HPDE6-E6E7 (cell line): ENCODE data around the gene RINL.

Experiments used
- DNase-seq: peaks from one replicate; pipeline ENCODE4 v3.0.0; 2011; ENCODE audit warnings: missing footprints; ENCODE audit errors: extremely low spot score

RINL gene

DNA sequence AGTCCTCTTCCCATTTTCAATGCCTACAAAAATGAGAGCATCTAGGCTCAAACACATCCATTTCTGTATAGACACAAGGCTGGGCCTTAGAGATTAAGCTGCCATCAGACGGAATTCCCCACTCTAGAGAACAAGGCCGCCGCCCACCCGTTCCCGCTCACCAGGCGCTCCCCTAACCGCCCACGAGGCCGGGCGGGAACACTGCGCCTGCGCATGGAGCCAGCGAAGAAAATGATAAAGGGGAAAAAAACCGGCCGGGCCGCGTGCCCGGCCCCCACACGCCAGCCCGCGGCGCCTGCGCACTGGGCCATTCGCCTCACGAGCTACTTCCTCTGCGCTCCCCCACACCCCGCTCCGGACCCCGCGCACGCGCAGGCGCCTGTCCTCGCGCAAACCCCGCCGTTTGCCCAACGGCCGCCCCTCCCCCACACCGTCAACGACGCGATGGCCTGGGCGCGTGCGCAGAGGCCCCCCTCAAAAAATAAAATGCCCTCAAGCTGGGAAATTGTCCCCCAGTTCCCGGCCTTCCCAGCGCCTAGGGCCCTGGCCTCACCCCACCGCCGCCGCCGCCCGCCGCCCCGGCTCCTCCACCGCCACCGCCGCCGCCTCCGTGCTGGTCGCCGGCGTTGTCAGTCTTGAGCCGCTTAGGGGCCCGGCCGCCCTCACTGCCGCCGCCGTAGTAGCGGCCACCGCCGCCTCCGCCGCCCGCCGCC is 28.8 kb downstream of the RINL start:
- peak; percentile 91 for DNase-seq

DNA sequence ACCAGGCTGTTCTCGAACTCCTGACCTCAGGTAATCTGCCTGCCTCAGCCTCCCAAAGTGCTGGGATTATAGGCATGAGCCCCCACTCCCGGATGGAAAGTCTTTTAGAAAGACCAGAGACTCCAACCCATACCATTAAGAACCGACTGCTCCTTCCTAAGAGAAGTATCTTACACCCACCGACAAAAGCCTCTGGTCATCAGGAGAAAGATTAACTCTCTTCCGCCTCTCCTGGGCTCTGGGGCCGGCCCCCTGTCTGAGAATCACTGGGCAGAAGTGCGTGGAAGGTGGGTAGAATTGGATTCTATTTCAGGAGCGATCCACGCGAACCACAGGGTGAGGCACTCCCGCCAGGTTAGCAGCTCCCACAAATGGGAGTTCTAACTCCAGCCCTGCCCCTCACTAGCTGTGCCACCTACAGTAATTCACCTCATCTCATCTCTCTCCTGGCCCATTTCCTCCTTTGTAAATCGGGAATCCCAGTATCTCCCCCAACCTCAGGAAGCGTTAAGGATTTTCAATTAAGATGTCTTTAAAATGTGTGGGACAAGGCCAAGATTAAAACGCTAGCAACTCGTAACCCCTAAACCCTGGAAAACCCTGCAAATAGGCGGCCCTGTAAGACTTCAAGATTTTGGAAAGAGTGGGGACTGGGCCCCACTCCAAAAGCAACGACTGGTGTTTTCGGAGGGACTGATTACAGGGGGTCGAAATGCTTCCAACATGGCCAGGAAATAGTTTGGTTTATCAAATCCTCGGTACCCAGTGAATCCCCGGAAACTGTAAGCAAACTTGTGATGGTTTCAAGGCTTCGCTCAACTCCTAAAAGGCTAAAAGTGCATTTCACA is 29.6 kb downstream of the RINL start:
- no peak for DNase-seq

DNA sequence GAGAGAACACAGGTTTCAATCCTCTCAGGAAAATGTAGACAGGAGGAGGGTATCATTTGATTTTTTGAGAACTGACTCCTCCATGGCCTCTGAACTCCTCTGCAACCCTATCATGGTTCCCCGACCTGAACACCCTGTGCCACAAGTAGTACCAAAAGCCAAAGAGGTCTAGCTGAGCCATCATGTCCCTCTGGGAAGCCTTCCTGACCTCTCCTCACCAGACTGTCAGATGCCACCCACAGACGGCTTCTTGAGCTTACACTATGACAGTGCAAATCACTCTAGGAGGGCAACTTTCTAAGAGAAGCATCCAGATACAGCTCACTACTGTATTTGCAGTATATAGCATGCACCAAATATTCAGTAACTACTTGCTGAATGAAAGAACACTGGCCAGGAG is 32.0 kb downstream of the RINL start:
- no peak for DNase-seq

DNA sequence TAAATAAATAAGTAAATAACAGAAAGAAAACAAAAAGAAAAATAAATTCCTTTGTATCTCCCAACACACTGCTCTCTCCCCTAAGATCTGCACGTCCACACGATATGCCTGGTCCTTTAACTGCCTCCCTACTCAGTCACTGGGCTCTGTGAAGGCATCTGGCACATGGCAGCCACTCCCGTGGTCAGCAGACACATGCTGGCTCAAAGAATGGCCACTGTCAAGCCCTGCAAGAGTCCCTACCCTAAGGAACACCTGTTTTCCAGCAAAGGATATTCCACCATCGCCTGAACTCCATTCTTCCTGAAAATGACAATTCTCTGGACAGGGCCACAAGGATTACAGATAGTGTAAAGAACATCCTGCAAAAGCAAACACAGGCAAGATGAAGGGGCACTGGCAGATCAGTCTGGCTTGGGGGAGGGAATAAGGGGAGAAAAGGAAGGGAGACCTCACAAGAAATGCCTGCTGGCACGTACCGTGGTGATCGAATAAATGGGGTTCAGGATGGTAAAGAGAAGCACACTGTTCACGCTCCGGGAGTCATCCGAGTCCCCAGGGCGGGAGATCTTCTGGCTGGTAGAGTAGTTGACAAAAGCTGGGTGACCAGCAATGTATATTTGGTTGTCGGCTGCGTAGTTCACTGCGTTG is 32.6 kb downstream of the RINL start:
- no peak for DNase-seq

DNA sequence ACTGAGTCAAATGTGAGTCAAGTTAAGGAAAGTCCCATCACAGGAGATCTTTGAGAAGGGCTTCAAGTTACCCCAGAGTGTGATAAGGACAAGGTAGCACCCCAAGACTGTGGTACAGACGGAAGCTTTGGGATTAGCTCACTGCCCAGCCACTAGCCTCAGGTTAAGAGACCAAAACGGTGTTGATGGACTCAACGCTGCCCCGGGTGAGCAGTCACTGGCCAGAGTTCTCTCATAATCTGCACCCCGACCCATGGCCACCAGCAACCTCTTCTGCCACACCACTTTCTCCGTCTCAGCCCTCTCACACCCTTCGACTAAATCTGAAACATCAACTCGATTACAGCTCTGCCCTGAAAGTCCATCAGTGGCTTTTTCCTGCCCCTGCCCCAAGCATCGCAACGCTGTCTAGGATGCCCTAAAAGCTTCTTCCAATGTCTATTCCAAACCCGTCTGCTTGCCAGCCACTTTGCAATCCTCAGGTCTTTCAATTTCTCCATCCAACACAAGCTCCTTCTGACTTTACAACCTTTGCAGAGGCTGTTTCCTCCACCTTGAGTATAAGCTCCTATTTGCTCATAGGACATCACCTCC is 33.9 kb downstream of the RINL start:
- DNase-seq = no peak

DNA sequence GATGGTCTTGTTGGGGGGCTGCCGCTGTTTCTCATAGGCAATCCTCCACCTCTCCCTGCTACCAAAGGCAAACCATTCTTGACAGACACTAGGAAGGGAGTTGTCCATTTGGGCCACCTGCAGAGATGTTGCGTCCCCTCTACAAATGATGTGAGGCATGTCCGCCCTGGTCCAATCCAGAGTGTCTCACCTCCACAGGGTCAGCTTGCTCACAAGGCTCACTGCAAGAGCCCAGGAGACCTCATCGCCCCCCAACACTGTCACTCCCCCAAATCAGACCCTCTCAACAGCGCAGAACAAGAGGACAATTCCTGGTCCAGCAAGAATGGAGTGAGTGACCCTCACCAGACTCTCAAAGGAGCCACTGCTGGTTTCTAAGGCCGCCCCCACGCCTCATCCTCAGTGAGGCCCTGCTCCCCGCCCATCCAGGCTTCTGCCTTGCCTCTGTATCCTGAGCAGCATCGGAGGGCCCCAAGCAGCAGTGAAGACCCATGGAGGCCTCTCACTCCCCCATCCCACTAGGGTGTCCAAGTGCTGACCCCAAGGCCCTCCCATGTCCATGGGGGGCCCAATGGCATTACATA is 34.8 kb downstream of the RINL start:
- DNase-seq = no peak

DNA sequence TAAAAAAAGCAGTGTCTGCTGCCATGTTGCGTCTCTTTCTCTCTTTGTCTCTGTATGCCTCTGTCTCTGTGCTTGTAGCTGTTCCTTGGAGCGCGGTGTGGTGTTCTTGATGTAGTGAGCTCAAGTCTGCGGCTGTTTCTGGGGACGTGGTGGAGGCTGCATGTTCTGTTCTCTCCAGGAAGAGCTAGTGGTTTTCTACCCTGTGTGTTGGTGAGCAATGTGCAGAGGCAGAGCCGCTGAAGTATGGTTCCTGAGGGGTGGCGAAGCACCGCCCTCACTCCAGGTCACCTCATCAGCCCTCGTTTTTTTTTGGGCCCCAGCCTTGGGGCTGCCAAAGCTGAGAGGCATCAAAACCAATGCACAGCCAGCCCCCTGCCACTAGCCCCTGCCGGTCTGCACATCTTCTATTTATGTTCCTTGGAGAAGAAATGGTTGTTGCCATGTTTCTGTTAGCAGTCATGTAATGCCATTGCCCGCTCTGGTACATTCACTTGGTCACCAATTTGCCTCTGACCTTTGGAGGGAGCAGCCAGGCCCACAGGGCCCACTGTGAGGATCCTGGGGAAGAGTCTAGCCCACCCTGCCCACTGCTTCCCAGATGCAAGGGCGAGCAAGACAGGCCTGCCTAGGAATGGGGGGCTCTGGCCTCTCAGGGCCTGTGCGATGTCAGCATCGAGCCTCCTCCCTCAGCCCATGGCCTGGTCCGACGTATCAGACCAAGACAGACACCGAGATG is 35.5 kb downstream of the RINL start:
- no peak for DNase-seq

DNA sequence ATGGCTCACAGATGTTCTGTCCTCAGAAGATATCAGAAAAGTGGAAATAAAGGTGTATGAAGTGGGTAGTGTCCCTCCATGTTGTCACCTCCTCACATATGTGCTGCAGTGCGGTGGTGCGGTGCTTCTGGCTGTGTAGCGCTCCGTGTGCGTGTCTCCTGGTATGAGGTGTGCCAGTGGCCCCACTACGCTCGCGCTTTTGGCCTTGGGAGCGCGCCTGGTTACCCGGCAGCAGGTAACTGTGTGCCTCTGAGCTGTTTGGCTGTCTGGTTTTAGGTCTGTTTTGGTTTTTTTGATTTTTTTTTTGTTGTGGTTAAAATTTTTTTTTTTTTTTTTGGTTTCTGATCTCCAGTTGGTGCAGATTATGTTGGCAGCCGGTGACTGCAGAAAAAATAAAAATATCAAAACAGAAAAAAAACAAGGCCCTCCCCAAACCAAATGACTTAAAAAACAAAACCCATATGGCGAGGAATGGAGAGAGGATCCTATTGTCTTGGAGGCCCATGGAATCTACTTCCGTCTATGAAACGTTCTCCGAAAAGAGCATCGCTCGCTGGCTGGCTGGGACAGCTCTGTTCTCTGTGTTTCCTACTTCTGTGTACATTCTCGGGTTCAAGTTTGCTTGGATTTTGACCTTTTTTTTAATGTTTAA is 36.2 kb downstream of the RINL start:
- no peak for DNase-seq

DNA sequence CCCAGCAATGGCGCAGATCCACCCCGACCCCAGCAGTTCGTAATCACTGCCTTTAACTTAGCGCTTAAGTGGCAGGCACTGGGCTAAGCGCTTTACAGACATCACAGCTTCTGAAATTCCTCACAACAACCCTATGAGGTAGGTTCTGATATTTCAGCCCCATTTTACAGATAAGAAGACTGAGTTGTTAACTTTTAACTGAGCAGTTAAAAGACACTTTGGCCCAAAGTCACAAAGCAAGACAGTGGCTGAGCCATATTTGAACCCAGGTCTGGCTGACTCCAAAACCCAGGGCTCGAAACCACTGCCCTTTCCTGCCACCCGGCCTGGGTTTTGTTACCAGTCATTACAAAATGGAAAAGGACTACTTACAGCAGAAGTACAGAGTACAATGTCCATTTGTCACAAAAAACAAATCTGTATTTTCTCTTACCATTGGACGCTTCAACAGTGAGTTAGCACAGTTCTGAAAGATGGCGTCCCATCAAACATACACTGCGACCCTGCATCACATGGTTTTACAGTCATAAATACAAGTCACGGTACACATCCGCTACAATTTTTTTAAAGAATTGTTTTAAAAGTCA is 36.8 kb downstream of the RINL start:
- no peak for DNase-seq

DNA sequence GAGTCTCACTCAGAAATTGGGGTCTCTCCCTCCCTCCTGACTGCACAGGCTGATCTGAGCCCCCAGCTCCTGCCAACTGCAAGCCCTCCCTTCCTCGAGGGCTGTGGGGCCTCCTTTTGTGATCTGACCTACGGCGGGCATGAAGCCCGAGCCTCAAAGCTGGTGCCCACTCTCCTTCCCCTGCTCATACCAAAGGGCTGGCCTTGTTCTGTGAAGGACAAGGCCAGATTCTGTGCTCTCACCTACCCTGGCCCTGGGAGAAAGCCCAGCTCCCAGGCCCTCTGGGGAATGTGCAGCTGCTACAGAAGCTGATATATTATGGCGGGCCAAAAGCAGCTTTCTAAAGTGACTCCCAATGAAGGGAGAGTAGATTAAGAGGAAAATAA is 37.5 kb downstream of the RINL start:
- no peak for DNase-seq

DNA sequence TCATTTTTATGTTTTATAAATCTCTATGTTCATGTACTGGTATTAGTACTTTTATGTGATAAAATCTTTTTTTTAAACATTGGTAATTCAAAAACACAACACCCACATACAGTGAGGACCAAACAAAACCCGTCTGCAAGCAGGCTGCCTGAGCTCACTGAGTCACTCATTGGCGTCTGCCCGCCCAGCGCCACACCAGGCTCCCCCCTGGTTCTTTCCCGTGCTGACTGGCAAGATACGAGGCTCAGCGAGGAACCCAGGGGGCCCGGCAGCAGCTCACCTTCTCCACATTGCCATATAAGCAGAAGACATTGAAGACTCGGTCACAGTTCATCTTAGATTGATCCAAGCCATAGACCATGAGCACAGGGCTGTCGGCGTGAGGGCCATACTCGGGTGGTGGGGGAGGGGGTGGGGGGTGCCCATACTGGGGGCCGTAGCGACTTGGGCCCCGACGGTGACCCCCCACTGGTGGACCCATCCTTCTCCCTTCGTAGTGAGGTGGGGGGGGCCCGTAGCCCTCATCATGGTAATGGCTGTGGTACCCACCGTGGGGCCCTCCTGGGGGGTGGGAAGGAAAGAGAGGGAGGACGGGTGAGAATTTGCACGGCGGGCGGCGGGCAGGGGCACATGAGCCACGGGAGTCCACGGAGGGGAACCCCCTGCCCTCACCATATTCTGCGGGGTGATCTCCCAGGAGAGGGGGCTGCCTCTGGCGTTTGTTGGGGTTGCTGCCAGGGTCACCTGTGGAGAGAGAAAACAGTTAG is 38.1 kb downstream of the RINL start:
- no peak for DNase-seq

DNA sequence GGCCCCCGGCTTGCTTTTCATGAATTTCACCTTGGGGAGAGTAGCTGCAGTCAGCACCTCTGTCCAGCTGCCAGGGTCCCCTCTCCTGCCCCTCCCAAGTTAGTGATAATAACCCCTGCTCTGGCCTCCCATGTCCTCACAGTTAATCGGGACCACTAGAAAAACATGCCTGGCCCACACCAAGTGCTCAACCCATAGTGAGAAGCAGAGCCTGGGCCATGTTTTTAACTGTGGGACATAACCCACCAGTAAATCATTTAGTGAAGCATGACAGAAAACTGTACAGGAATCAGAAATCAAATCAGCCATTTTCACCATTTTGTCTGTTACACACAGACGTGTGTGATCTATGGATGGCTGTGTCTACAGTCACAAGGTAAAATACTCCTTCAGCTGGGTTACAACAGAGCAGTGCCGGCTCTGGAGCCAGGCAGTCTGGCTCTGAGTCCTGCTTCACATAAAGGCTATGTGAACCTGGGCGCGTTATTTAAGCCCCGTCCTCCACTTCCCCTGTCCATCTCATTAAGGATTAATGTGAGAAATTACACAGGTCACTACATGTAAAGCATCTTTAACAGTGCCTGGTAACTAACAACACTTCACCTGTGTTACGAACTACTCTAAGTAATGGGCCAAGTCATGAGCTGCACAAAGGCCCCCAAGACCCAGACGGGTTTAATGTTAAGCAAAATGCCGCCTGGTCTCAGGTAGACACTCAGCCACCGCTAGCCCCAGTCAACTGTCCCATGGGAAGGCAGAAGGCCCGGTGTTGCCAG is 38.9 kb downstream of the RINL start:
- no peak for DNase-seq

DNA sequence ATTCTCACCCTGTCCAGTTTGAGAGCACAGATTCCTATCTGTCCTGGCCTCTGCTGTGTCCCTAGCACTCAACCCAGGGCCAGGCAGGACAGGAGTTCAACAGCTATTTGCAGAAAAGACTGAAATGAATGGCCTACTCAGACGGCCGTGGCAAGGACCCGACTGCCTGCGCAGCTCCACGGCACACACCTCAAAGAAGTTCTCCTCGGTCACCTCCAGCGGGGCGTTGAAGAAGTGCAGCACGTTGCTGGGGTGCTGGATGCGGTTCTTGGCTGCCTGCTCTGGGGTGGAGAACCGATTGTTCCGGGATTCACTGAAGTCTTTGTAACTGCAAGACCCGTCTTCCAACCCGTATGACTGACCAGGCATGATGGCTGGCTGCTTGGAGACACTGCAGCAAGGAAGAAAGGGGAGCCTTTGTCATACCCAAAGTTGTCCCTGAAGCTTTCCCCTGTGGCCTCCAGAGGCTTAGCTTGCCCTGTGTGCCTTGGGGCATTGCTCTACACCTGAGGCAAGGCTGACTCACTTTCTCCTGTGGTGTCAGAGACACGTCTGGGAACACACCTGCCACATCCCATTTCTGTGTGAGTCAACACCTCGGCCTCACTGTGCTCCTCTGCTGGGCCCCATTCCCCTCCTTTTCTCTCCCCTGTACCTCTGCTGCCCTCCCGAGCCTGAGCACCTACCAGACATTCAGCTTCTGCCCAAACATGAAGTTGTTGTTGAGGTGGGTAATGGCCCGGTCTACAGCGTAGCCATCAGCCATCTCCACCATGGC is 39.7 kb downstream of the RINL start:
- peak; percentile 91 for DNase-seq

DNA sequence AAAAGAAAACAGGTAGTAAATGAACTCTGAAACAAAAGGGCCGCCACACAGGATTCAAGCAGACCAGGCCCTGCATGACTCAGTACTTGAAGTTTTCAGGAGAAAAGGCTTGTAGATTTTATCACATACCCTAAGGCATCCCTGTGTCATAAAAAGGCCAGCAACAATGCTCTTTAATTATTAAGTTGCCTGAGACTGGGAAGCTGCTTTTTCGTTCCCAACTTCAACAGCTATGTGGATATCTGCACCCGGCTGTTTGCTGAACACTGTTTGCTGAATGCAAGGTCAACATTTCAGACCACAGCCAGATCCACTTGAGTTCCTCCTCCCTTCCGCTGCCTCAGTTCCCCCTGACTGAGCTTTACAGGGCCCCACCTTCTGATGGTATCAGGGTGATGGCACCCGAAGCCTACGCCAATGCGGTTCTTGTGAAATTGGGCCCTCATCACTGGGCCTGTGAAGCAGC is 40.4 kb downstream of the RINL start:
- peak; percentile 64 for DNase-seq

DNA sequence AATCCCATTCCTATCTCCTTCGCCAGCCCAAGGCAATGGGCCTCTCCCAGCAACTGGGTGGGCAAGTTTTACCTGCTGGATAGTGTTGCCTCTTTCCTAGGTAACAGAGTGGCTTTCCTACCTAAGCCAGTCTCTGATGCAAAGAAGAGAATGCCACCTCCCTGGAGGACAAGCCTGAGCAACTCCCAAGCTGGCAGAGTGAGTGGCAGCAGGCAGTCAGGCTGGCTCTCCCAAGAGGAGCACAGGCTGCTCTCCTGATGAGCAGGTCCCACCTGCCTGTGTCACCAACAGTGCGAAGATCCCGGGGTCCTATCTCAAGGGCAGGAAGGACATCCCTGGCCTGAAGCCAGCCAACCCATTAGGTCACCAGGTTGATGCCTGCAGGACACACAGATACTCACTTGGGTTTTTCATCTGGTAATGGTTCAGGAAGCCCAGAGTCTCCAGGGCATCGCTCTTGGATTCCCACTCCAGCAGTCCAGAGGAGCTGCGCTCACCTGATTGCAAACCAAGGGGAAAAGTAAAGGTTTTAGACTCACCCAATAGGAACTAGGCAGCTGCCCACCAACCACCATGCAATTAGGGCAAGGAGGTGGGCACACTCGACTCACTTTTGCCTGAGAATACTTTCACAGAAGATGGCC is 41.0 kb downstream of the RINL start:
- DNase-seq = no peak

DNA sequence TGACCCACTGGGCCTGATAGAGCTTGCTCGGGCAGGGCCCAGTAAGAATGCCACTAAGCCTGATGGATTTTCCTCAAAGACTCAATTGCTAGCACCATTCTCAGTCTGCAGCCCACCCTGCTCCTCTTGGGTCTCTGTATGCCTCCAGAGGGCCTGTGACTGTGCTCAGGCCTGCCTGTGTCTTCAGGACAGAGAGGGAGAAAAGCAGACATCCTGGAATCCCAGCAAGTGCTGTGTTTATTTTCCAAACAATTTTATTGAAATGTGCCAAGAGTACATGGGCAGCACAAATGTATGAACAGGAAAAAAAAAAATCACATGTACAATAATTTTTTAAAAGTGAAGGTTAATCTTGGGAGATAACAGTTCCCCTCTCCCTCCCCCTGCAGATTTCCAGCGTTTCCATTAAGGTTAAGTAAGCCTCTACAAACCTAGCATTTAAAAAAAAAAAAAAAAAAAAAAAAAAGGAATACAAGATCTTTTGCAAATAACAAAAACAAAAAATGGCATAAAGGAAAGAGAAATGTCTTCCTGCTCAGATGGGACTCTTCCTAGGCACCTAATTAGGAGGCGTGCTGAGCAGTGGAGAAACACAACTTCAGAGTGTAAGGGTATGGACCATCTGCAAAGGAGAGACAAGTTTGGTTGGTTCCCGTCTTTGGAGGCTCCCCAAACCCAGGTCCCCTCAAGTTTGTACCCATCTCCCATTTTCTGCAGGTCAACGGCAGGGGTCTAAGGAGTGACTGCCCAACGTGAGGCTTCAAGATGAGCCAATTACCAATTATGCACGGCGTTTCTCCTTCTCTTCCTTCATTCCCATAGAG is 41.7 kb downstream of the RINL start:
- DNase-seq = no peak

DNA sequence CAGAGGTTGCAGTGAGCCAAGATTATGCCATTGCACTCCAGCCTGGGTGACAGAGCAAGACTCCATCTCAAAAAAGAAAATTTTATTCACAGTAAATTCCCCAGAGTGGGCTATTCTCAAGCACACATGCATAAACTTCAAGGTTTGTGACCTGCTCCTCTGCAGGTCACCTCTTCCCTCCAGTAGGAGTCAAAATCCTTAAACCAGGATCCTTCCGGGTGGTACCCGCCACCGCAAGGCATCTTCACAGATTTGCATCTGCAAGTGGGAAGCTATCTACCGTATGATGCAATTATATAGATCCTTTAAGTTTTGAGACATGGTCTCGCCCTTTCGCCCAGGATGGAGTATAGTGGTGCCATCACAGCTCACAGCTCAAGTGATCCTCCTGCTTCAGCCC is 43.5 kb downstream of the RINL start:
- no peak for DNase-seq
